SK-N-SH (cell line): ENCODE measurements around the gene LOXHD1. TPM values are rescaled to one million over a fixed set of nuclear protein-coding genes. Genes with fewer than 3 reads are reported as not detected.

Source experiments
- CTCF ChIA-PET: fragments of 300-600, 350-600 bp; formaldehyde crosslinking; extraction: SDS; loops from one replicate; lab custom pipeline; 2021; lab: Yijun Ruan, JAX
- POLR2A ChIA-PET: fragments of 350-600 bp; sonication (Branson Sonifier 250); formaldehyde crosslinking; extraction: SDS; loops from one replicate; lab custom pipeline; 2020; ENCODE audit warnings: antibody characterized with exemption, inconsistent platforms; lab: Yijun Ruan, JAX
- DNase-seq: peaks from one replicate; pipeline ENCODE4 v3.0.0; 2012
- H2AFZ ChIP-seq: fragments of 200-600 bp; sonication (generic); 2 replicates; pipeline ENCODE4 v1.8.1; 2016; ENCODE audit warnings: antibody characterized with exemption, mild to moderate bottlenecking, low read depth
- H3F3A ChIP-seq: fragments of 200-600 bp; sonication (generic); replicated peaks from 2 replicates; pipeline ENCODE3; 2016; ENCODE audit warnings: antibody characterized with exemption, mild to moderate bottlenecking; ENCODE audit not compliant: insufficient read depth
- H3K27ac ChIP-seq, 2 experiments: fragments of 200-500 bp in 1 of 2; fragments of 200-600 bp in 1 of 2; sonication (Bioruptor generic) in 1 of 2; sonication (generic), shearing (Covaris generic) in 1 of 2; 2 replicates each; pipeline versions ENCODE4 v1.5.1 to v1.6.1; 2014 to 2016; ENCODE audit warnings: low read depth in 2 of 2, inconsistent platforms in 1 of 2, low read length in 1 of 2, mild to moderate bottlenecking in 1 of 2, mixed read lengths in 1 of 2
- H3K27me3 ChIP-seq: fragments of 200-600 bp; sonication (generic), shearing (Covaris generic); 2 replicates; pipeline ENCODE4 v1.6.1; 2016; ENCODE audit warnings: mixed run types; ENCODE audit not compliant: insufficient read depth
- H3K36me3 ChIP-seq, 2 experiments: fragments of 200-500 bp in 1 of 2; fragments of 200-600 bp in 1 of 2; sonication (Bioruptor generic) in 1 of 2; sonication (generic) in 1 of 2; replicated peaks in 1 of 2; 2 replicates each; pipeline versions ENCODE3 to v1.5.1; 2014 to 2016; ENCODE audit warnings: low read length in 1 of 2, mild to moderate bottlenecking in 1 of 2; ENCODE audit not compliant: insufficient read depth in 2 of 2, control insufficient read depth in 1 of 2
- H3K4me1 ChIP-seq, 2 experiments: fragments of 200-500 bp in 1 of 2; fragments of 200-600 bp in 1 of 2; sonication (Bioruptor generic) in 1 of 2; sonication (generic), shearing (Covaris generic) in 1 of 2; 2 replicates each; pipeline versions ENCODE4 v1.5.1 to v1.6.1; 2014 to 2016; ENCODE audit warnings: low read depth in 1 of 2, low read length in 1 of 2, mixed run types in 1 of 2; ENCODE audit not compliant: insufficient read depth in 2 of 2, control insufficient read depth in 1 of 2
- H3K4me2 ChIP-seq: fragments of 200-600 bp; sonication (generic), shearing (Covaris generic); 2 replicates; pipeline ENCODE4 v1.6.1; 2017; ENCODE audit warnings: mixed run types
- H3K4me3 ChIP-seq, 2 experiments: fragments of 200-500 bp in 1 of 2; fragments of 200-600 bp in 1 of 2; sonication (Bioruptor generic) in 1 of 2; sonication (generic), shearing (Covaris generic) in 1 of 2; 2 replicates each; pipeline versions ENCODE4 v1.5.1 to v1.8.1; 2014 to 2016; ENCODE audit warnings: low read depth in 2 of 2, inconsistent platforms in 1 of 2, low read length in 1 of 2, mild to moderate bottlenecking in 1 of 2, mixed read lengths in 1 of 2, moderate library complexity in 1 of 2
- H3K79me2 ChIP-seq: fragments of 200-600 bp; sonication (generic); 2 replicates; pipeline ENCODE4 v1.8.1; 2017; ENCODE audit warnings: mild to moderate bottlenecking; ENCODE audit not compliant: insufficient read depth
- H3K9ac ChIP-seq: fragments of 200-600 bp; sonication (generic); 2 replicates; pipeline ENCODE4 v1.6.1; 2017; ENCODE audit warnings: mixed run types
- H3K9me2 ChIP-seq: fragments of 200-600 bp; sonication (generic); 2 replicates; pipeline ENCODE4 v1.6.1; 2017; ENCODE audit warnings: mixed run types
- H3K9me3 ChIP-seq: fragments of 200-600 bp; sonication (generic); 2 replicates; pipeline ENCODE4 v1.6.1; 2017; ENCODE audit warnings: mixed run types, mild to moderate bottlenecking, moderate library complexity
- H4K20me1 ChIP-seq: fragments of 200-600 bp; sonication (generic); 2 replicates; pipeline ENCODE4 v1.6.1; 2017; ENCODE audit warnings: mild to moderate bottlenecking, mixed run types; ENCODE audit not compliant: insufficient read depth
- CHD2 ChIP-seq: fragments of 150-350 bp; IDR thresholded peaks from 2 replicates; pipeline ENCODE4 v1.6.1; 2018; ENCODE audit warnings: low read length; ENCODE audit not compliant: partially characterized antibody
- EP300 ChIP-seq, 2 experiments: IDR thresholded peaks; 2 replicates each; pipeline versions ENCODE4 v1.4.0 to v1.6.1; 2012; ENCODE audit warnings: borderline replicate concordance in 1 of 2, low read depth in 1 of 2, low read length in 1 of 2
- FOSL2 ChIP-seq: IDR thresholded peaks from 2 replicates; pipeline ENCODE4 v1.4.0; 2012; ENCODE audit warnings: low read depth, mild to moderate bottlenecking, moderate library complexity, borderline replicate concordance
- FOXJ3 ChIP-seq: sonication (generic); formaldehyde crosslinking; IDR thresholded peaks from 2 replicates; pipeline ENCODE4 v1.5.1; 2020; ENCODE audit warnings: mild to moderate bottlenecking, missing genetic modification reagents
- GABPA ChIP-seq: IDR thresholded peaks from 2 replicates; pipeline ENCODE4 v1.4.0; 2012; ENCODE audit warnings: low read depth, mild to moderate bottlenecking
- GATA2 ChIP-seq: sonication (generic); formaldehyde crosslinking; IDR thresholded peaks from 2 replicates; pipeline ENCODE4 v1.5.0; 2020; ENCODE audit warnings: mild to moderate bottlenecking, missing genetic modification reagents
- MXI1 ChIP-seq: IDR thresholded peaks from 2 replicates; pipeline ENCODE4 v1.6.1; 2012; ENCODE audit warnings: mild to moderate bottlenecking, low read depth, low read length, improper control_type of control experiment
- RAD21 ChIP-seq: IDR thresholded peaks from 2 replicates; pipeline ENCODE4 v1.6.1; 2012; ENCODE audit warnings: mild to moderate bottlenecking, low read length
- TEAD4 ChIP-seq: IDR thresholded peaks from 2 replicates; pipeline ENCODE4 v1.4.0; 2012; ENCODE audit warnings: mild to moderate bottlenecking, borderline replicate concordance; ENCODE audit not compliant: insufficient read depth
- WGBS: methylation state at CpG from one replicate; pipeline ENCODE4 v1.1.6; 2017; ENCODE audit warnings: low lambda C conversion rate; 5-methylcytosine and 5-hydroxymethylcytosine counted together
- polyA plus RNA-seq, 3 experiments: library from polyadenylated mRNA; depleted of rRNA; stranded (reverse); fragments of >200 nt; gene quantifications; 2 replicates each; pipeline ENCODE4 v1.2.3, GENCODE V29; 2012
- TF ChIP-seq, protein P1 (sequence below): IDR thresholded peaks from 2 replicates; pipeline ENCODE4 v1.4.0; 2012; ENCODE audit warnings: low read depth, borderline replicate concordance
- TF ChIP-seq, protein P2 (sequence below): IDR thresholded peaks from 2 replicates; pipeline ENCODE4 v1.6.1; 2012; ENCODE audit warnings: mild to moderate bottlenecking, low read depth, low read length, moderate library complexity
- TF ChIP-seq, protein P3 (sequence below): IDR thresholded peaks from 2 replicates; pipeline ENCODE4 v1.4.0; 2012; ENCODE audit warnings: low read depth, borderline replicate concordance

Gene LOXHD1
- polyA plus RNA-seq, 1 of the 3 experiments (the other 2 are of a cell fraction): not detected

DNA sequence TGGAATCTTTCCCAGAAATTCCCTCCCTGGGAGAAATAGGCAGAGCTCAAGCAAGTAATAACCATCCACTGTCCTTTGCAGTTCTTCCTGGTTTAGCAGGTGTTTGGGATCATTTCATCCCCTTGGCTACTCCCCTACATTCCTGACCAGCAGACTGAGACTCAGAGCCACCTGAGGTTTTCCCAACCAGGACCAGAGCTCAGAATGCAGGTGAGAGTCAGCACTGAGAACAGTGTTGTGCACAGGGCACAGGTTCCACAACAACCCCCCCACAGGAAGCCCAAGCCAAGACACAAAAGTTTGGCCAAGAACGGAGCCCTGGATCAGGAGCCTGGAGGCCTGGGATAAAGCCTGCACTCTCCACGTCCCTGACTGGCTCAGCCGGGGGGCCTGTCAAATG, 21.0 kb upstream of the LOXHD1 start:
- CTCF ChIA-PET: interaction anchor here (0.9 to 1.4 kb wide), 5 partner anchors 16 to 504 kb away, joined by 3 to 4 read pairs (median 3); a partner anchor contains a TSS
- no peaks in the 10 kb centered on the region; a peak in 1 of 4 replicates for H3K4me1 ChIP-seq

More for the DNA sequence above, 21.0 kb upstream of the LOXHD1 start:
- Histone ChIP-seq H4K20me1 (no peaks in the 10 kb centered on the region), H3K36me3 (no peaks in the 10 kb centered on the region), H3K79me2 (no peaks in the 10 kb centered on the region), H3K9me2 (no peaks in the 10 kb centered on the region), H3K27ac (no peak overlapping the region), H2AFZ (no peak overlapping the region), H3K9me3 (no peaks in the 10 kb centered on the region), H3F3A (no peaks in the 10 kb centered on the region), H3K27me3 (no peaks in the 10 kb centered on the region), H3K4me3 (no peak overlapping the region), H3K4me2 (no peak overlapping the region), H3K9ac (no peak overlapping the region)
- no peak for DNase-seq
- POLR2A ChIA-PET: no interaction called here
- TF ChIP-seq RAD21 (no peak), MXI1 (no peak), EP300 (IDR thresholded peaks at IDR 0.05; ENCODE audit: borderline replicate concordance in 1 of 2, low read depth in 1 of 2, low read length in 1 of 2) (no peak), TEAD4 (no peak), CHD2 (no peak), GABPA (no peak), FOXJ3 (CRISPR knock-in tag) (no peak), GATA2 (no peak), FOSL2 (no peak)
- TF ChIP-seq, protein P1, sequence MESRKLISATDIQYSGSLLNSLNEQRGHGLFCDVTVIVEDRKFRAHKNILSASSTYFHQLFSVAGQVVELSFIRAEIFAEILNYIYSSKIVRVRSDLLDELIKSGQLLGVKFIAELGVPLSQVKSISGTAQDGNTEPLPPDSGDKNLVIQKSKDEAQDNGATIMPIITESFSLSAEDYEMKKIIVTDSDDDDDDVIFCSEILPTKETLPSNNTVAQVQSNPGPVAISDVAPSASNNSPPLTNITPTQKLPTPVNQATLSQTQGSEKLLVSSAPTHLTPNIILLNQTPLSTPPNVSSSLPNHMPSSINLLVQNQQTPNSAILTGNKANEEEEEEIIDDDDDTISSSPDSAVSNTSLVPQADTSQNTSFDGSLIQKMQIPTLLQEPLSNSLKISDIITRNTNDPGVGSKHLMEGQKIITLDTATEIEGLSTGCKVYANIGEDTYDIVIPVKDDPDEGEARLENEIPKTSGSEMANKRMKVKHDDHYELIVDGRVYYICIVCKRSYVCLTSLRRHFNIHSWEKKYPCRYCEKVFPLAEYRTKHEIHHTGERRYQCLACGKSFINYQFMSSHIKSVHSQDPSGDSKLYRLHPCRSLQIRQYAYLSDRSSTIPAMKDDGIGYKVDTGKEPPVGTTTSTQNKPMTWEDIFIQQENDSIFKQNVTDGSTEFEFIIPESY: no peak
- TF ChIP-seq, protein P2, sequence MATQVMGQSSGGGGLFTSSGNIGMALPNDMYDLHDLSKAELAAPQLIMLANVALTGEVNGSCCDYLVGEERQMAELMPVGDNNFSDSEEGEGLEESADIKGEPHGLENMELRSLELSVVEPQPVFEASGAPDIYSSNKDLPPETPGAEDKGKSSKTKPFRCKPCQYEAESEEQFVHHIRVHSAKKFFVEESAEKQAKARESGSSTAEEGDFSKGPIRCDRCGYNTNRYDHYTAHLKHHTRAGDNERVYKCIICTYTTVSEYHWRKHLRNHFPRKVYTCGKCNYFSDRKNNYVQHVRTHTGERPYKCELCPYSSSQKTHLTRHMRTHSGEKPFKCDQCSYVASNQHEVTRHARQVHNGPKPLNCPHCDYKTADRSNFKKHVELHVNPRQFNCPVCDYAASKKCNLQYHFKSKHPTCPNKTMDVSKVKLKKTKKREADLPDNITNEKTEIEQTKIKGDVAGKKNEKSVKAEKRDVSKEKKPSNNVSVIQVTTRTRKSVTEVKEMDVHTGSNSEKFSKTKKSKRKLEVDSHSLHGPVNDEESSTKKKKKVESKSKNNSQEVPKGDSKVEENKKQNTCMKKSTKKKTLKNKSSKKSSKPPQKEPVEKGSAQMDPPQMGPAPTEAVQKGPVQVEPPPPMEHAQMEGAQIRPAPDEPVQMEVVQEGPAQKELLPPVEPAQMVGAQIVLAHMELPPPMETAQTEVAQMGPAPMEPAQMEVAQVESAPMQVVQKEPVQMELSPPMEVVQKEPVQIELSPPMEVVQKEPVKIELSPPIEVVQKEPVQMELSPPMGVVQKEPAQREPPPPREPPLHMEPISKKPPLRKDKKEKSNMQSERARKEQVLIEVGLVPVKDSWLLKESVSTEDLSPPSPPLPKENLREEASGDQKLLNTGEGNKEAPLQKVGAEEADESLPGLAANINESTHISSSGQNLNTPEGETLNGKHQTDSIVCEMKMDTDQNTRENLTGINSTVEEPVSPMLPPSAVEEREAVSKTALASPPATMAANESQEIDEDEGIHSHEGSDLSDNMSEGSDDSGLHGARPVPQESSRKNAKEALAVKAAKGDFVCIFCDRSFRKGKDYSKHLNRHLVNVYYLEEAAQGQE: no peak
- TF ChIP-seq, protein P3, sequence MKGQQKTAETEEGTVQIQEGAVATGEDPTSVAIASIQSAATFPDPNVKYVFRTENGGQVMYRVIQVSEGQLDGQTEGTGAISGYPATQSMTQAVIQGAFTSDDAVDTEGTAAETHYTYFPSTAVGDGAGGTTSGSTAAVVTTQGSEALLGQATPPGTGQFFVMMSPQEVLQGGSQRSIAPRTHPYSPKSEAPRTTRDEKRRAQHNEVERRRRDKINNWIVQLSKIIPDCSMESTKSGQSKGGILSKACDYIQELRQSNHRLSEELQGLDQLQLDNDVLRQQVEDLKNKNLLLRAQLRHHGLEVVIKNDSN: no peak
- 65% methylated on average over 2 of the region's 3 CpGs for WGBS
